HepG2 (cell line): ENCODE data around the gene PRSS36. TPM values are rescaled to one million over a fixed set of nuclear protein-coding genes. Genes with fewer than 3 reads are reported as not detected.

ENCODE experiments used
- ATRX ChIP-seq: sonication (generic); formaldehyde crosslinking; IDR thresholded peaks from 2 replicates; pipeline ENCODE4 v1.4.0; 2020; ENCODE audit warnings: missing genetic modification reagents, borderline replicate concordance
- MTA1 ChIP-seq: sonication (generic); formaldehyde crosslinking; IDR thresholded peaks from 2 replicates; pipeline ENCODE4 v1.4.0; 2020; ENCODE audit warnings: missing genetic modification reagents, mild to moderate bottlenecking, borderline replicate concordance
- SMYD3 ChIP-seq: sonication (generic); formaldehyde crosslinking; IDR thresholded peaks from 2 replicates; pipeline ENCODE4 v1.8.1; 2023; ENCODE audit warnings: mild to moderate bottlenecking, missing genetic modification reagents
- TEAD2 ChIP-seq: sonication (generic); formaldehyde crosslinking; IDR thresholded peaks from 2 replicates; pipeline ENCODE4 v1.9.0; 2021; ENCODE audit warnings: missing genetic modification reagents
- ZBTB7A ChIP-seq: sonication (generic); formaldehyde crosslinking; IDR thresholded peaks from 2 replicates; pipeline ENCODE4 v1.8.0; 2022; ENCODE audit warnings: mild to moderate bottlenecking, missing genetic modification reagents
- ZFY ChIP-seq: sonication (generic); formaldehyde crosslinking; IDR thresholded peaks from 2 replicates; pipeline ENCODE4 v1.4.0; 2020; ENCODE audit warnings: missing genetic modification reagents
- ZNF234 ChIP-seq: sonication (generic); formaldehyde crosslinking; conservative IDR thresholded peaks from 2 replicates; pipeline ENCODE4 v1.5.1; 2020; ENCODE audit warnings: mild to moderate bottlenecking, missing genetic modification reagents
- ZNF235 ChIP-seq: sonication (generic); formaldehyde crosslinking; IDR thresholded peaks from 2 replicates; pipeline ENCODE4 v1.8.1; 2023; ENCODE audit warnings: mild to moderate bottlenecking, missing genetic modification reagents, borderline replicate concordance
- ZNF264 ChIP-seq: sonication (generic); formaldehyde crosslinking; IDR thresholded peaks from 2 replicates; pipeline ENCODE4 v1.4.0; 2020; ENCODE audit warnings: missing genetic modification reagents
- ZNF549 ChIP-seq: sonication (generic); formaldehyde crosslinking; IDR thresholded peaks from 2 replicates; pipeline ENCODE4 v1.5.0; 2020; ENCODE audit warnings: missing genetic modification reagents
- ZNF703 ChIP-seq: sonication (generic); formaldehyde crosslinking; IDR thresholded peaks from 2 replicates; pipeline ENCODE4 v1.5.1; 2020; ENCODE audit warnings: missing genetic modification reagents, mild to moderate bottlenecking, moderate library complexity, borderline replicate concordance
- polyA plus RNA-seq, 8 experiments: library from polyadenylated mRNA; depleted of rRNA in 3 of 8; stranded (reverse) in 7 of 8; unstranded in 1 of 8; fragments of >200 nt; fragmentation: Illumina TruSeq in 4 of 8; extraction: Trizol in 4 of 8; gene quantifications; 2 replicates each; pipeline versions ENCODE4 v1.2.1 to v1.2.3, GENCODE V29; 2011 to 2016; ENCODE audit warnings: low read depth in 4 of 8, missing spikeins in 1 of 8, mixed read lengths in 1 of 8; ENCODE audit not compliant: insufficient read depth in 1 of 8
- total RNA-seq, 5 experiments: library from RNA; depleted of rRNA; stranded (reverse); fragments of >200 nt; fragmentation: Illumina TruSeq; extraction: Trizol; gene quantifications; 2 replicates each; pipeline ENCODE4 v1.2.3, GENCODE V29; 2016; ENCODE audit warnings: low read depth in 1 of 5
- TF ChIP-seq, protein P1 (sequence below): sonication (generic); formaldehyde crosslinking; conservative IDR thresholded peaks from 2 replicates; pipeline ENCODE4 v1.4.0; 2020; ENCODE audit warnings: missing genetic modification reagents
- TF ChIP-seq, protein P2 (sequence below): sonication (generic); formaldehyde crosslinking; conservative IDR thresholded peaks from 2 replicates; pipeline ENCODE4 v1.5.0; 2020; ENCODE audit warnings: missing genetic modification reagents
- TF ChIP-seq, protein P3 (sequence below): sonication (generic); formaldehyde crosslinking; IDR thresholded peaks from 2 replicates; pipeline ENCODE4 v1.4.0; 2020; ENCODE audit warnings: mild to moderate bottlenecking, low read depth, missing genetic modification reagents
- TF ChIP-seq, protein P4 (sequence below): sonication (generic); formaldehyde crosslinking; IDR thresholded peaks from 2 replicates; pipeline ENCODE4 v1.4.0; 2020; ENCODE audit warnings: missing genetic modification reagents
- TF ChIP-seq, protein P5 (sequence below): sonication (generic); formaldehyde crosslinking; IDR thresholded peaks from 2 replicates; pipeline ENCODE4 v1.5.0; 2020; ENCODE audit warnings: mild to moderate bottlenecking, missing genetic modification reagents, borderline replicate concordance

The PRSS36 gene
- total and polyA plus RNA-seq, 2 of the 13 experiments (the other 11 are each of a cell fraction or from before 2014, with no cell fraction given) = 1.5 to 2.1 TPM

DNA sequence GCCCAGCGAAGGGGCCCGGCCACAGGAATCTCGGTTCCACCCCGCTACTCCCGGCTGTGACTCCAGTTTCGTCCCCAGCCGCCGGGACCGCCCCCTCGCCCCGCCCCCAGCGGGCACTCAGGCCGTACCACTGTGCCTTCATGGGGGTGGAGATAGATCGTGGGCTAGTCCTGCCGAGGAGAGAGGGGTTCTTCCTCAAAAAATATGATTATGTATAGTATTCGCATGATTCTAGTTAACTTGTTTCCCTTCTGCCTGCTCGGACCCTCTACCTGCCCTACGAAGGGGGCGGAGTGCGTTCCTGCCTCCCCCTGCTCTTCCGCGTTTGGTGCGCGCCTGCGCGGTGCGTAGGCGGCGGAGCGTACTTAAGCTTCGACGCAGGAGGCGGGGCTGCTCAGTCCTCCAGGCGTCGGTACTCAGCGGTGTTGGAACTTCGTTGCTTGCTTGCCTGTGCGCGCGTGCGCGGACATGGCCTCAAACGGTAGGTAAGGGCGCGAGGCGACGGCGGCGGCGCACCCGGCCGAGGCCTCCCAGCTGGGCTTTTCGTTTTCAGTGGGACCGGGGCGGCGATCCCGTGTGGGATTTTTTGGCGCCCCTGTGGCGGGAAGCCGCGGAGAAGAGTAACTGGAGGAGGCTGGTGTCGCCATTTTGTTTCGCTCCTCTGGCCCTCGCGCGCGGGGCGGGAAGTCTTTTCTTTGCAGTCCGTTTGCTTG lies 30.0 kb upstream of the PRSS36 start, which contains the start of gene FUS (continued):
- TF ChIP-seq, protein P1, sequence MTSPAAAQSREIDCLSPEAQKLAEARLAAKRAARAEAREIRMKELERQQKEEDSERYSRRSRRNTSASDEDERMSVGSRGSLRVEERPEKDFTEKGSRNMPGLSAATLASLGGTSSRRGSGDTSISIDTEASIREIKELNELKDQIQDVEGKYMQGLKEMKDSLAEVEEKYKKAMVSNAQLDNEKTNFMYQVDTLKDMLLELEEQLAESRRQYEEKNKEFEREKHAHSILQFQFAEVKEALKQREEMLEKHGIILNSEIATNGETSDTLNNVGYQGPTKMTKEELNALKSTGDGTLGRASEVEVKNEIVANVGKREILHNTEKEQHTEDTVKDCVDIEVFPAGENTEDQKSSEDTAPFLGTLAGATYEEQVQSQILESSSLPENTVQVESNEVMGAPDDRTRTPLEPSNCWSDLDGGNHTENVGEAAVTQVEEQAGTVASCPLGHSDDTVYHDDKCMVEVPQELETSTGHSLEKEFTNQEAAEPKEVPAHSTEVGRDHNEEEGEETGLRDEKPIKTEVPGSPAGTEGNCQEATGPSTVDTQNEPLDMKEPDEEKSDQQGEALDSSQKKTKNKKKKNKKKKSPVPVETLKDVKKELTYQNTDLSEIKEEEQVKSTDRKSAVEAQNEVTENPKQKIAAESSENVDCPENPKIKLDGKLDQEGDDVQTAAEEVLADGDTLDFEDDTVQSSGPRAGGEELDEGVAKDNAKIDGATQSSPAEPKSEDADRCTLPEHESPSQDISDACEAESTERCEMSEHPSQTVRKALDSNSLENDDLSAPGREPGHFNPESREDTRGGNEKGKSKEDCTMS = peak; percentile 75; the same call in 1 of the 2 replicates
- TF ChIP-seq, protein P2, sequence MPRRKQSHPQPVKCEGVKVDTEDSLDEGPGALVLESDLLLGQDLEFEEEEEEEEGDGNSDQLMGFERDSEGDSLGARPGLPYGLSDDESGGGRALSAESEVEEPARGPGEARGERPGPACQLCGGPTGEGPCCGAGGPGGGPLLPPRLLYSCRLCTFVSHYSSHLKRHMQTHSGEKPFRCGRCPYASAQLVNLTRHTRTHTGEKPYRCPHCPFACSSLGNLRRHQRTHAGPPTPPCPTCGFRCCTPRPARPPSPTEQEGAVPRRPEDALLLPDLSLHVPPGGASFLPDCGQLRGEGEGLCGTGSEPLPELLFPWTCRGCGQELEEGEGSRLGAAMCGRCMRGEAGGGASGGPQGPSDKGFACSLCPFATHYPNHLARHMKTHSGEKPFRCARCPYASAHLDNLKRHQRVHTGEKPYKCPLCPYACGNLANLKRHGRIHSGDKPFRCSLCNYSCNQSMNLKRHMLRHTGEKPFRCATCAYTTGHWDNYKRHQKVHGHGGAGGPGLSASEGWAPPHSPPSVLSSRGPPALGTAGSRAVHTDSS = peak; percentile 88; the same call in 1 of the 2 replicates
- TF ChIP-seq ZNF703 (peak; percentile 96), SMYD3 (peak; percentile 89), ZNF549 (CRISPR knock-in tag) (no peak), ATRX (CRISPR knock-in tag) (no peak; the same call in 1 of the 2 replicates), ZNF234 (CRISPR knock-in tag) (peak; percentile 97), ZNF235 (CRISPR knock-in tag) (peak; percentile 84), MTA1 (CRISPR knock-in tag) (0 out of 2 replicates have a peak, but pooled peaks have one; percentile 9), TEAD2 (CRISPR knock-in tag) (no peak), ZNF264 (CRISPR knock-in tag) (peak; percentile 81; the same call in 1 of the 2 replicates), ZFY (CRISPR knock-in tag) (peak; percentile 89), ZBTB7A (CRISPR knock-in tag) (peak; percentile 89)
- TF ChIP-seq, protein P3, sequence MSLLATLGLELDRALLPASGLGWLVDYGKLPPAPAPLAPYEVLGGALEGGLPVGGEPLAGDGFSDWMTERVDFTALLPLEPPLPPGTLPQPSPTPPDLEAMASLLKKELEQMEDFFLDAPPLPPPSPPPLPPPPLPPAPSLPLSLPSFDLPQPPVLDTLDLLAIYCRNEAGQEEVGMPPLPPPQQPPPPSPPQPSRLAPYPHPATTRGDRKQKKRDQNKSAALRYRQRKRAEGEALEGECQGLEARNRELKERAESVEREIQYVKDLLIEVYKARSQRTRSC (CRISPR knock-in tag) = 0 out of 2 replicates have a peak, but pooled peaks have one; percentile 34
- TF ChIP-seq, protein P4, sequence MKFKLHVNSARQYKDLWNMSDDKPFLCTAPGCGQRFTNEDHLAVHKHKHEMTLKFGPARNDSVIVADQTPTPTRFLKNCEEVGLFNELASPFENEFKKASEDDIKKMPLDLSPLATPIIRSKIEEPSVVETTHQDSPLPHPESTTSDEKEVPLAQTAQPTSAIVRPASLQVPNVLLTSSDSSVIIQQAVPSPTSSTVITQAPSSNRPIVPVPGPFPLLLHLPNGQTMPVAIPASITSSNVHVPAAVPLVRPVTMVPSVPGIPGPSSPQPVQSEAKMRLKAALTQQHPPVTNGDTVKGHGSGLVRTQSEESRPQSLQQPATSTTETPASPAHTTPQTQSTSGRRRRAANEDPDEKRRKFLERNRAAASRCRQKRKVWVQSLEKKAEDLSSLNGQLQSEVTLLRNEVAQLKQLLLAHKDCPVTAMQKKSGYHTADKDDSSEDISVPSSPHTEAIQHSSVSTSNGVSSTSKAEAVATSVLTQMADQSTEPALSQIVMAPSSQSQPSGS (CRISPR knock-in tag) = peak; percentile 56; the same call in 1 of the 2 replicates
- TF ChIP-seq, protein P5, sequence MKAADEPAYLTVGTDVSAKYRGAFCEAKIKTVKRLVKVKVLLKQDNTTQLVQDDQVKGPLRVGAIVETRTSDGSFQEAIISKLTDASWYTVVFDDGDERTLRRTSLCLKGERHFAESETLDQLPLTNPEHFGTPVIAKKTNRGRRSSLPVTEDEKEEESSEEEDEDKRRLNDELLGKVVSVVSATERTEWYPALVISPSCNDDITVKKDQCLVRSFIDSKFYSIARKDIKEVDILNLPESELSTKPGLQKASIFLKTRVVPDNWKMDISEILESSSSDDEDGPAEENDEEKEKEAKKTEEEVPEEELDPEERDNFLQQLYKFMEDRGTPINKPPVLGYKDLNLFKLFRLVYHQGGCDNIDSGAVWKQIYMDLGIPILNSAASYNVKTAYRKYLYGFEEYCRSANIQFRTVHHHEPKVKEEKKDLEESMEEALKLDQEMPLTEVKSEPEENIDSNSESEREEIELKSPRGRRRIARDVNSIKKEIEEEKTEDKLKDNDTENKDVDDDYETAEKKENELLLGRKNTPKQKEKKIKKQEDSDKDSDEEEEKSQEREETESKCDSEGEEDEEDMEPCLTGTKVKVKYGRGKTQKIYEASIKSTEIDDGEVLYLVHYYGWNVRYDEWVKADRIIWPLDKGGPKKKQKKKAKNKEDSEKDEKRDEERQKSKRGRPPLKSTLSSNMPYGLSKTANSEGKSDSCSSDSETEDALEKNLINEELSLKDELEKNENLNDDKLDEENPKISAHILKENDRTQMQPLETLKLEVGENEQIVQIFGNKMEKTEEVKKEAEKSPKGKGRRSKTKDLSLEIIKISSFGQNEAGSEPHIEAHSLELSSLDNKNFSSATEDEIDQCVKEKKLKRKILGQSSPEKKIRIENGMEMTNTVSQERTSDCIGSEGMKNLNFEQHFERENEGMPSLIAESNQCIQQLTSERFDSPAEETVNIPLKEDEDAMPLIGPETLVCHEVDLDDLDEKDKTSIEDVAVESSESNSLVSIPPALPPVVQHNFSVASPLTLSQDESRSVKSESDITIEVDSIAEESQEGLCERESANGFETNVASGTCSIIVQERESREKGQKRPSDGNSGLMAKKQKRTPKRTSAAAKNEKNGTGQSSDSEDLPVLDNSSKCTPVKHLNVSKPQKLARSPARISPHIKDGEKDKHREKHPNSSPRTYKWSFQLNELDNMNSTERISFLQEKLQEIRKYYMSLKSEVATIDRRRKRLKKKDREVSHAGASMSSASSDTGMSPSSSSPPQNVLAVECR (CRISPR knock-in tag) = peak; percentile 98; the same call in 1 of the 2 replicates
